GM23338 (cell line): ENCODE data around the gene CYRIA. TPM values are rescaled to one million over a fixed set of nuclear protein-coding genes. Genes with fewer than 3 reads are reported as not detected.

Experiments
- ATAC-seq: fragments of 200-7000 bp; cut with Tn5 transposase; 3 replicates; pipeline ENCODE4 v1.9.1; 2020
- DNase-seq: peaks from one replicate; pipeline ENCODE4 v3.0.0-alpha.2; 2015; ENCODE audit warnings: low spot score
- H2AFZ ChIP-seq: fragments of 200-600 bp; sonication (generic); 2 replicates; pipeline ENCODE4 v1.8.0; 2016; ENCODE audit warnings: antibody characterized with exemption, mild to moderate bottlenecking, moderate library complexity
- H3F3A ChIP-seq: fragments of 200-600 bp; sonication (generic); replicated peaks from 2 replicates; pipeline ENCODE4 v1.8.0; 2017; ENCODE audit warnings: antibody characterized with exemption, mixed run types, low read depth
- H3K27ac ChIP-seq: fragments of 200-600 bp; sonication (generic); 2 replicates; pipeline ENCODE4 v1.6.1; 2016; ENCODE audit warnings: low read depth
- H3K27me3 ChIP-seq: fragments of 200-600 bp; sonication (generic); 2 replicates; pipeline ENCODE4 v1.8.0; 2016; ENCODE audit warnings: mild to moderate bottlenecking, mixed run types, moderate library complexity; ENCODE audit not compliant: insufficient read depth
- H3K36me3 ChIP-seq: fragments of 200-600 bp; sonication (generic); 2 replicates; pipeline ENCODE4 v1.8.0; 2016; ENCODE audit warnings: mild to moderate bottlenecking; ENCODE audit not compliant: insufficient read depth
- H3K4me1 ChIP-seq: fragments of 200-600 bp; sonication (generic); 2 replicates; pipeline ENCODE4 v1.8.0; 2016; ENCODE audit warnings: mild to moderate bottlenecking, moderate library complexity; ENCODE audit not compliant: insufficient read depth
- H3K4me2 ChIP-seq: fragments of 200-600 bp; sonication (generic); 2 replicates; pipeline ENCODE4 v1.7.1; 2017; ENCODE audit warnings: mixed run types
- H3K4me3 ChIP-seq: fragments of 200-600 bp; sonication (generic); 2 replicates; pipeline ENCODE4 v1.6.1; 2016; ENCODE audit warnings: mixed run types
- H3K79me2 ChIP-seq: fragments of 200-600 bp; sonication (generic); replicated peaks from 2 replicates; pipeline ENCODE4 v1.8.0; 2017; ENCODE audit warnings: mild to moderate bottlenecking; ENCODE audit not compliant: insufficient read depth
- H3K9me2 ChIP-seq: fragments of 200-600 bp; sonication (generic); 2 replicates; pipeline ENCODE4 v1.8.0; 2017; ENCODE audit not compliant: insufficient read depth
- H4K20me1 ChIP-seq: fragments of 200-600 bp; sonication (generic); replicated peaks from 2 replicates; pipeline ENCODE4 v1.8.0; 2017; ENCODE audit warnings: mild to moderate bottlenecking; ENCODE audit not compliant: insufficient read depth
- H3K27ac Mint-ChIP-seq: 2 replicates; pipeline ENCODE4 v1.8.0; 2020; ENCODE audit warnings: inconsistent platforms, mild to moderate bottlenecking, moderate library complexity, mixed read lengths
- H3K27me3 Mint-ChIP-seq: 3 replicates; pipeline ENCODE4 v1.8.0; 2022; ENCODE audit warnings: low read depth, mild to moderate bottlenecking, moderate library complexity, mixed read lengths, inconsistent platforms; ENCODE audit not compliant: insufficient read depth, poor library complexity
- H3K36me3 Mint-ChIP-seq: 3 replicates; pipeline ENCODE4 v1.8.0; 2021; ENCODE audit warnings: low read depth, mild to moderate bottlenecking, inconsistent platforms, moderate library complexity, mixed read lengths
- H3K4me1 Mint-ChIP-seq: 3 replicates; pipeline ENCODE4 v1.8.0; 2020; ENCODE audit warnings: mild to moderate bottlenecking, inconsistent platforms, mixed read lengths
- H3K4me3 Mint-ChIP-seq: 3 replicates; pipeline ENCODE4 v1.8.0; 2021; ENCODE audit warnings: moderate library complexity, mild to moderate bottlenecking, inconsistent platforms, mixed read lengths
- H3K9me3 Mint-ChIP-seq: 3 replicates; pipeline ENCODE4 v1.8.0; 2020; ENCODE audit warnings: moderate library complexity, mild to moderate bottlenecking, inconsistent platforms, mixed read lengths
- EZH2 ChIP-seq: fragments of 200-600 bp; sonication (generic); IDR thresholded peaks from one replicate; pipeline ENCODE4 v1.8.0; 2017; ENCODE audit warnings: antibody characterized with exemption, mild to moderate bottlenecking, low read depth; ENCODE audit not compliant: unreplicated experiment
- JUNB ChIP-seq: IDR thresholded peaks from one replicate; pipeline ENCODE4 v1.6.1; 2016; ENCODE audit warnings: antibody characterized with exemption; ENCODE audit not compliant: unreplicated experiment
- NANOG ChIP-seq: IDR thresholded peaks from 2 replicates; pipeline ENCODE4 v1.6.1; 2016; ENCODE audit warnings: antibody characterized with exemption, borderline replicate concordance
- STAT1 ChIP-seq: IDR thresholded peaks from one replicate; pipeline ENCODE4 v1.6.1; 2016; ENCODE audit warnings: antibody characterized with exemption; ENCODE audit not compliant: unreplicated experiment
- ZNF114 ChIP-seq: fragments of 250-450 bp; sonication (Bioruptor Pico); IDR thresholded peaks from 2 replicates; pipeline ENCODE4 v1.5.0; 2020; ENCODE audit warnings: mild to moderate bottlenecking, moderate library complexity
- polyA plus RNA-seq: library from polyadenylated mRNA; unstranded; fragments of >200 nt; fragmentation: Nextera tagmentation; extraction: Ambion mirVana; gene quantifications from 2 replicates; pipeline ENCODE4 v1.2.1, GENCODE V29; 2016
- total RNA-seq: library from RNA; depleted of rRNA; stranded (reverse); fragments of >200 nt; shearing (Covaris generic); gene quantifications from 2 replicates; pipeline ENCODE4 v1.2.3, GENCODE V29; 2014
- TF ChIP-seq, protein P1 (sequence below): fragments of 250-450 bp; sonication (Bioruptor Pico); IDR thresholded peaks from 2 replicates; pipeline ENCODE4 v1.5.0; 2020; ENCODE audit warnings: mild to moderate bottlenecking, moderate library complexity
- TF ChIP-seq, protein P2 (sequence below): IDR thresholded peaks from 2 replicates; pipeline ENCODE4 v1.6.1; 2016; ENCODE audit warnings: antibody characterized with exemption

Gene CYRIA
- total and polyA plus RNA-seq, 2 experiments from 2014 or later: 3.0 to 5.3 TPM

DNA sequence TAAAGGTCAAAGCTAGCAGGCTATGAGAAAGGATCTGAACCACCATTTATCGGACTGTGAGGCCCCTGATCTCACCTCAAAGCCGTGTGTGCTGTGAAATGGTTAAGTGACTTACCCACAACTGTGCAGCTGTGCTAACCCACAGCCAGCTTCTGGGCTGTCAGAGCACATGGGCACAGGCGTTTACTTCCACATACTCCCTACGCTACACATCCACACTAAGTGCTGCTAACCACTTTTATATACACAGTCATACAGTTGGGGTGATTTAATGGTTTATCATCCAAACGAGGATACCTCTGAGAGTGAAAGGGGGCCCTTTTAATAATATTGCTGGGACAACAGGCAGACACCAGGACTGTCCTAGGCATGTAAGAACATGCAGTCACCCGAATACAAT is 37.3 kb downstream of the CYRIA start (continued):
- TF ChIP-seq, protein P1, sequence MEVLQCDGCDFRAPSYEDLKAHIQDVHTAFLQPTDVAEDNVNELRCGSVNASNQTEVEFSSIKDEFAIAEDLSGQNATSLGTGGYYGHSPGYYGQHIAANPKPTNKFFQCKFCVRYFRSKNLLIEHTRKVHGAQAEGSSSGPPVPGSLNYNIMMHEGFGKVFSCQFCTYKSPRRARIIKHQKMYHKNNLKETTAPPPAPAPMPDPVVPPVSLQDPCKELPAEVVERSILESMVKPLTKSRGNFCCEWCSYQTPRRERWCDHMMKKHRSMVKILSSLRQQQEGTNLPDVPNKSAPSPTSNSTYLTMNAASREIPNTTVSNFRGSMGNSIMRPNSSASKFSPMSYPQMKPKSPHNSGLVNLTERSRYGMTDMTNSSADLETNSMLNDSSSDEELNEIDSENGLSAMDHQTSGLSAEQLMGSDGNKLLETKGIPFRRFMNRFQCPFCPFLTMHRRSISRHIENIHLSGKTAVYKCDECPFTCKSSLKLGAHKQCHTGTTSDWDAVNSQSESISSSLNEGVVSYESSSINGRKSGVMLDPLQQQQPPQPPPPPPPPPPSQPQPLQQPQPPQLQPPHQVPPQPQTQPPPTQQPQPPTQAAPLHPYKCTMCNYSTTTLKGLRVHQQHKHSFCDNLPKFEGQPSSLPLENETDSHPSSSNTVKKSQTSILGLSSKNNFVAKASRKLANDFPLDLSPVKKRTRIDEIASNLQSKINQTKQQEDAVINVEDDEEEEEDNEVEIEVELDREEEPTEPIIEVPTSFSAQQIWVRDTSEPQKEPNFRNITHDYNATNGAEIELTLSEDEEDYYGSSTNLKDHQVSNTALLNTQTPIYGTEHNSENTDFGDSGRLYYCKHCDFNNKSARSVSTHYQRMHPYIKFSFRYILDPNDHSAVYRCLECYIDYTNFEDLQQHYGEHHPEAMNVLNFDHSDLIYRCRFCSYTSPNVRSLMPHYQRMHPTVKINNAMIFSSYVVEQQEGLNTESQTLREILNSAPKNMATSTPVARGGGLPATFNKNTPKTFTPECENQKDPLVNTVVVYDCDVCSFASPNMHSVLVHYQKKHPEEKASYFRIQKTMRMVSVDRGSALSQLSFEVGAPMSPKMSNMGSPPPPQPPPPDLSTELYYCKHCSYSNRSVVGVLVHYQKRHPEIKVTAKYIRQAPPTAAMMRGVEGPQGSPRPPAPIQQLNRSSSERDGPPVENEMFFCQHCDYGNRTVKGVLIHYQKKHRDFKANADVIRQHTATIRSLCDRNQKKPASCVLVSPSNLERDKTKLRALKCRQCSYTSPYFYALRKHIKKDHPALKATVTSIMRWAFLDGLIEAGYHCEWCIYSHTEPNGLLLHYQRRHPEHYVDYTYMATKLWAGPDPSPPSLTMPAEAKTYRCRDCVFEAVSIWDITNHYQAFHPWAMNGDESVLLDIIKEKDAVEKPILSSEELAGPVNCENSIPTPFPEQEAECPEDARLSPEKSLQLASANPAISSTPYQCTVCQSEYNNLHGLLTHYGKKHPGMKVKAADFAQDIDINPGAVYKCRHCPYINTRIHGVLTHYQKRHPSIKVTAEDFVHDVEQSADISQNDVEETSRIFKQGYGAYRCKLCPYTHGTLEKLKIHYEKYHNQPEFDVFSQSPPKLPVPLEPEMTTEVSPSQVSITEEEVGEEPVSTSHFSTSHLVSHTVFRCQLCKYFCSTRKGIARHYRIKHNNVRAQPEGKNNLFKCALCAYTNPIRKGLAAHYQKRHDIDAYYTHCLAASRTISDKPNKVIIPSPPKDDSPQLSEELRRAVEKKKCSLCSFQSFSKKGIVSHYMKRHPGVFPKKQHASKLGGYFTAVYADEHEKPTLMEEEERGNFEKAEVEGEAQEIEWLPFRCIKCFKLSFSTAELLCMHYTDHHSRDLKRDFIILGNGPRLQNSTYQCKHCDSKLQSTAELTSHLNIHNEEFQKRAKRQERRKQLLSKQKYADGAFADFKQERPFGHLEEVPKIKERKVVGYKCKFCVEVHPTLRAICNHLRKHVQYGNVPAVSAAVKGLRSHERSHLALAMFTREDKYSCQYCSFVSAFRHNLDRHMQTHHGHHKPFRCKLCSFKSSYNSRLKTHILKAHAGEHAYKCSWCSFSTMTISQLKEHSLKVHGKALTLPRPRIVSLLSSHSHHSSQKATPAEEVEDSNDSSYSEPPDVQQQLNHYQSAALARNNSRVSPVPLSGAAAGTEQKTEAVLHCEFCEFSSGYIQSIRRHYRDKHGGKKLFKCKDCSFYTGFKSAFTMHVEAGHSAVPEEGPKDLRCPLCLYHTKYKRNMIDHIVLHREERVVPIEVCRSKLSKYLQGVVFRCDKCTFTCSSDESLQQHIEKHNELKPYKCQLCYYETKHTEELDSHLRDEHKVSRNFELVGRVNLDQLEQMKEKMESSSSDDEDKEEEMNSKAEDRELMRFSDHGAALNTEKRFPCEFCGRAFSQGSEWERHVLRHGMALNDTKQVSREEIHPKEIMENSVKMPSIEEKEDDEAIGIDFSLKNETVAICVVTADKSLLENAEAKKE (CRISPR knock-in tag): no peak
- TF ChIP-seq JUNB (no peak), NANOG (no peak), EZH2 (no peak), STAT1 (no peak)
- TF ChIP-seq, protein P2, sequence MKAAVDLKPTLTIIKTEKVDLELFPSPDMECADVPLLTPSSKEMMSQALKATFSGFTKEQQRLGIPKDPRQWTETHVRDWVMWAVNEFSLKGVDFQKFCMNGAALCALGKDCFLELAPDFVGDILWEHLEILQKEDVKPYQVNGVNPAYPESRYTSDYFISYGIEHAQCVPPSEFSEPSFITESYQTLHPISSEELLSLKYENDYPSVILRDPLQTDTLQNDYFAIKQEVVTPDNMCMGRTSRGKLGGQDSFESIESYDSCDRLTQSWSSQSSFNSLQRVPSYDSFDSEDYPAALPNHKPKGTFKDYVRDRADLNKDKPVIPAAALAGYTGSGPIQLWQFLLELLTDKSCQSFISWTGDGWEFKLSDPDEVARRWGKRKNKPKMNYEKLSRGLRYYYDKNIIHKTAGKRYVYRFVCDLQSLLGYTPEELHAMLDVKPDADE: no peak

DNA sequence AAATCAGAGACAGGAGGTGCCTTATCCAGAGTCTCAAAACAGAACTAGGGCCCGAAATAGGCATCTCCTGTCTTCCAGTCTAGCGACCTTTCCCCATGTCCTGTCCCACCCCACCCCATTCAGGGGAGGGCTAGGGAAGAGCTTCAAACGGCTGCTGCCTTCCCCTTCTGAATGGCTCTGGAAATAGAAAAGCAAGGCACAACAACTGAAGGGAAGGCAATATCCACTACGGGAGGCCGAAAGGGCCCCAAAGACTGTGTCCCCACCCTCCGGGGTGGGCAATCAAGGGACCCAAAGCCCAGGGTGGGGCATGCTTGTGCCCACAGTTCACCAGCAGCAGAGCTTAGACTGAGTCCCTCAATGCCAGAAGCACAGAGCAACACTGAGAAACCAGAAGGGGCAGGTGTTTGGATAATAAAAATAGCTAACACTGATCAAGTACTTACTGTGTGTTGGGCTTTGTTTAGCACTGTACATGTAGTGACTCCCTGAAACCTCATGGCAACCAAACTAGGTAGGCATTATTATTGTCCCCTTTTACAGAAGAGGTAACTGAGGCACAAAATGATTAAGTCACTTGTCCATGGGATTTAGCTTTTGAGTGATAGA is 38.5 kb downstream of the CYRIA start:
- Histone ChIP-seq H2AFZ (no peak overlapping the region), H3K79me2 (no peaks in the 10 kb centered on the region), H3K36me3 (no peaks in the 10 kb centered on the region), H3K4me1 (peaks cover 16% of the 10 kb centered on the region), H3K27ac (no peak overlapping the region), H3K4me2 (no peak overlapping the region), H3F3A (no peaks in the 10 kb centered on the region), H3K27me3 (no peaks in the 10 kb centered on the region), H3K9me2 (no peaks in the 10 kb centered on the region; the same call in 1 of the 2 replicates), H4K20me1 (no peaks in the 10 kb centered on the region), H3K4me3 (no peak overlapping the region)
- no peak overlapping the region for H3K27ac Mint-ChIP-seq
- H3K9me3 Mint-ChIP-seq: peaks cover 3% of the 10 kb centered on the region; the same call in 1 of the 3 replicates
- ATAC-seq (no peak), DNase-seq (no peak)
- H3K36me3 Mint-ChIP-seq: no peaks in the 10 kb centered on the region
- peaks cover 38% of the 10 kb centered on the region for H3K4me1 Mint-ChIP-seq
- no peaks in the 10 kb centered on the region for H3K27me3 Mint-ChIP-seq
- H3K4me3 Mint-ChIP-seq: no peak overlapping the region
- TF ChIP-seq, protein P1 (CRISPR knock-in tag): no peak
- no peak for TF ChIP-seq ZNF114
